GM19043 (cell line): Measurements from ENCODE around the gene CSNK2B.
A peak's percentile ranks its signal among the peaks of the same experiment; 100 is the strongest.

Experiments used
- ATAC-seq: cut with Tn5 transposase; IDR thresholded peaks from one replicate; pipeline ENCODE4 v1.9.1; 2021; ENCODE audit warnings: low read depth; ENCODE audit not compliant: unreplicated experiment

Gene CSNK2B

GRCh38 chr6:31636698-31637596 is 28.9 kb upstream of the CSNK2B start:
- ATAC-seq, result no peak

- ATAC-seq, result no peak
Measured at GRCh38 chr6:31639043-31639442, 26.8 kb upstream of the CSNK2B start.

- ATAC-seq, result no peak
Measured at GRCh38 chr6:31639449-31639861, 26.4 kb upstream of the CSNK2B start.

- no peak for ATAC-seq
Measured at GRCh38 chr6:31640612-31641011, 25.3 kb upstream of the CSNK2B start.

DNA sequence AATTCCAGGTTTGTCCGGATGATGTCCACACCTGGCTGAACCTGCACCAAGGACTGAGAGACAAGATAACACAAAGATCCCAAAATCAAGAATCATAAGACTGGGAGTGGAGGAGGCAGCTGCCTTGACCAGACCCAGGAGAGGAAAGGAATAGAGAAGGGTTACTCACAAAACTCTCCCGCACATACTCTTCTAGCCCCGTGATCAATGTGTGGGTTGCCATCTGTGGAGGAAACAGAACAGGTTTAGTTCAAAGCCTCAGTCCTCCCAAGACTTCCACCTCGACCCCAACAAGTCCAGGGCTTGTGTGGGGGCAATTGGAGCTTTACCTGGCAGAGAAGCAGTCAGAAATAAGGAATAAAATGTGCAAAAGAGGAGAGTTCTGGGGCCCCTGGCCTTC is 24.5 kb upstream of the CSNK2B start:
- ATAC-seq, result no peak

DNA sequence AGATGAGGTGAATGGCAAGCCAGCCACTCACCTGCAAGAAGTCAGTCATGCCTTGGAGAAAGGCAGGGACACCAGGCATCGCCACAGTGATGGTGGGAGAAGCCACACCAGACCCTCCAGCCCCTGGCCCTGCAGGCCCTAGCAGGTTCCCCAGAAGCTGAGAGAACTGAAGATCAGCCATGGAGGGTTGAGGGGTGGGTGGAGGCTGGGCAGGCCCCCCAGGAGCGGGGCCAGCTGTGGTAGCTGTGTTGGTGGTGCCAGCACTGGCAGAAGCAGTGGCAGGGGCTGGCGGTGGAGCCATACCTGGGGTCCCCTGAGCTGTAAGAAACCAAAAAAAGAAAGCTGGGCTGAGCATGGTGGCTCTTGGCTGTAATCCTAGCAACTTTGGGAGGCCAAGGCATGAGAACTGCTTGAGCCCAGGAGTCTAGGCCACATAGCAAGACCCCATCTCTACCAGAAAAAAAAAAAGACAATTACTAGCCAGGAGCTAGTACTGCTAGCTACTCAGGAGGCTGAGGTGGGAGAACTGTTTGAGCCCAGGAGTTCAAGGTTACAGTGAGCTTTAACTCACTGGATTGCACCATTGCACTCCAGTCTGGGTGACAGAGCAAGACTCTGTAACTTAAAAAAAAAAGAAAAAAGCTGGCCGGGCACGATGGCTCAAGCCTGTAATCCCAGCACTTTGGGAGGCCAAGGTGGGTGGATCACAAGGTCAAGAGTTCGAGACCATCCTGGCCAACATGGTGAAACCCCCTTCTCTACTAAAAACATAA is 22.9 kb upstream of the CSNK2B start:
- ATAC-seq, result no peak

DNA sequence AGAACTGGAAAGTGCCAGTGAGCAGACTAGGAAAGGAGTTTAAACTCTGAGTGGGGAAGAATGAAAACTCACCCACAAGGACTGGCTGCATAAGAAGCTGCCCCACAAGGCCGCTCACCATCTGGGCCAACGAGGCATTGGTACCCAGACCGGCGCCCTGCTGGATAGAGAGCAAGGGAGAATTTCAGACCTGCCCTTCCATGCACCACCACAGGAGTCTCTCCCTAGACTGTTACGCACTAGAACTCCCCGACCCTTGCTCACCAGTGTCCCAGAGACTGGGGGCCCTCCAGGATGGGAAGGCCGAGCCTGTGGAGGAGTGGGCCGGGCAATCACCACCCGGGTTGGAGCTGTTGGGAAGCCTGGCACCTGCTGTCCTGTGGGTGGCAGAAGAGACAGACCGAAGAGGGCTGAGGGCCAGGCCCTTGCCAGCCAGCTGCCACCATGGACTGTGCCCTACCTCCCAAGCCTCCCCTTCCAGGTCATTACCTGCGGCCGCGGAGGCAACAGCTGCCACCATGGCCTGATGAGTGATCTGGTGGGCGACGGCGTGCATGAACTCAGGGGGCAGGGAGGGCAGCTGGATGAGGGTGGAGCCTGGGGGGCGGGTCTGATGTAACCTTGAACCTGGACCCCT is 21.9 kb upstream of the CSNK2B start:
- no peak for ATAC-seq

GRCh38 chr6:31645325-31645724 is 20.6 kb upstream of the CSNK2B start:
- ATAC-seq, result no peak

DNA sequence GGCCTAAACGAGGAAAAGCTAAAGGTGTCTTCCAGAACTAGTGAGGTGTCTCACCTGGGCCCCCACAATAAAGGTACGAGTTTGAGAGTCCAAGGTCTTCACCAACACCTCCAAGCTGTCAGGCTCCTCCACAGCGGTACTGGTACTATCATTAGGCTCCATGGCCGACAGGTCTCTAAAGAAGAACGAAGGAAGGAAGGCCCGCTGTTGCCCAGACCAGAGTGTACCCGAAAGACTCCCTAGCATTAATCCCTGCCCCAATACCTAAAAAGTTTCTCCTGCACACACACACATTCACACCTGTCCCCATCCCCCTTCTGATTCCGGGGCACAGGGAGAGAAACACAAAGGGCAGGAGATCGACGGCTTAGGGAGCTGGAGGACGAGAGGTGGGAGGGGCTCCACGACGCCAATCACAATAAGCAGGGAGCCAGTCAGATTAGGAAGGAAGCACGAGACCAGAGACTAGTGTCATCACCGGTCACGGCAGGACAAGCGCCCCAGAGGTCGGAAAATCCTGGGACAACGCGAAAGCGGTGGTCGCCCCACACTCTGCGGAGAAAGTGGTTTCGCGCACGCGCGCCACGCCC is 14.2 kb upstream of the CSNK2B start:
- ATAC-seq, result peak; percentile 14

- ATAC-seq, result peak; percentile 65
Measured at GRCh38 chr6:31652925-31653724, 12.8 kb upstream of the CSNK2B start.

- ATAC-seq, result no peak
Measured at GRCh38 chr6:31654574-31655348, 11.1 kb upstream of the CSNK2B start.

- no peak for ATAC-seq
Measured at GRCh38 chr6:31655349-31656237, 10.3 kb upstream of the CSNK2B start, which contains the start of gene APOM. APOM (plus strand) TSS chr6:31655894; CDS start chr6:31655967, 73 bp downstream.

GRCh38 chr6:31657406-31658157 is 8.3 kb upstream of the CSNK2B start:
- no peak for ATAC-seq

GRCh38 chr6:31658158-31658688 is 7.7 kb upstream of the CSNK2B start:
- no peak for ATAC-seq

GRCh38 chr6:31658983-31659648 is 6.8 kb upstream of the CSNK2B start:
- ATAC-seq, result no peak

DNA sequence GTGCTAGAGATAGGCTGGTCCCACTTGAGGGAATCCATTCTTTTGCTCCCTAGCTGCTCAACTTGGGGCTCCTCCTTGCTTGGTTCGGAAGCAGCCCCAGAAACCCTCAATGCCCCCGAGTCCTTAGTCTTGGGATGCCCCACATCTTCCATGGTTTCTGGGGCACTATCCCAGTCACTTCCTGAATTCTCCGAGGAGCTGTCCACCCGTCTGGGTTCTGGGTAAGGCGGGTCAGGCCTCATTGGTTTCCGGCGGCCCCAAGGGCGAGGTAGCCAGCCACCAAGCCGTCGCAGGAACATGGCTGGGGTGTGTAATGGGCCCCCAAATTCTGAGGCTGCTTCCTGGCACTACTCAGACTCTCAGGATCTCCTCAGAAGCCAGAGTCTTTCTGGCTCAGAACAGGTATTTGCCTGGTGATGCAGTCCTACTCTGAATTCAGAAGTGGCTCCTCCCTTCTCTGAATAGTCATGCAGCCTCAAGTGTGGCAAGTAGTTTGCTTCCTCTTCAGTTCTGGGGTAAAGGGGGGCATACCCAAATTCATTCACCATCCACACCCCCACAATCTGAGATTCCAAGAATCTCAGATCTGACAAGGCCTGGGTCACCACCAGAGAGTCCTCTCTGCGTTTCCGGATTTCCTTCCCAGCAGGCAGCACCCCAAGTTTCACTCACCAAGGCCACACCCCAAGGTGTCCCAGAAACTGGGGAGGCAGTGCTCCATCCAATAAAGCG is 6.1 kb upstream of the CSNK2B start:
- no peak for ATAC-seq
